ENCODE results near the gene NABP1. TPM values are rescaled to one million over a fixed set of nuclear protein-coding genes. Genes with fewer than 3 reads are reported as not detected.

NABP1 gene
- total RNA-seq, 1 experiment from 2014 or later: 5.8 TPM

DNA sequence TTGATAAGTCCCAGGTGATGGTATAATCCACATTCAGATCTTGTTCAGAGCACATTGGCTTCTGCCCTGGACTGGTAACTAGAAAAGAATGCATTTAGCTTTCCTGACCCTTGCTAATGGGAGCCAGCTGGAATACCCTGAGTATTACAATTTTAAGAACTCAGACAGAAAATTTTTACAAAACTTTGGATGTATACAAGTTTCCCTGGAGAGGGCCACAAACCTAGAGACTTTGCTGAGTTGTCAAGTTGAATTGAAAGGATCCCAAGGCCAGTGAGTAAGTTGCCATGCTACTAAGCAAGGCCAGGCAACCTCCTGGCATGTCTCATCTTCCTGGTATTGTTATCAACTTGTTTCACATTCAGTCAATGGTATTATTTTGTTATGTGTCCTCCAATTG lies 20.0 kb upstream of the NABP1 start (continued):
- TF ChIP-seq, protein P1, sequence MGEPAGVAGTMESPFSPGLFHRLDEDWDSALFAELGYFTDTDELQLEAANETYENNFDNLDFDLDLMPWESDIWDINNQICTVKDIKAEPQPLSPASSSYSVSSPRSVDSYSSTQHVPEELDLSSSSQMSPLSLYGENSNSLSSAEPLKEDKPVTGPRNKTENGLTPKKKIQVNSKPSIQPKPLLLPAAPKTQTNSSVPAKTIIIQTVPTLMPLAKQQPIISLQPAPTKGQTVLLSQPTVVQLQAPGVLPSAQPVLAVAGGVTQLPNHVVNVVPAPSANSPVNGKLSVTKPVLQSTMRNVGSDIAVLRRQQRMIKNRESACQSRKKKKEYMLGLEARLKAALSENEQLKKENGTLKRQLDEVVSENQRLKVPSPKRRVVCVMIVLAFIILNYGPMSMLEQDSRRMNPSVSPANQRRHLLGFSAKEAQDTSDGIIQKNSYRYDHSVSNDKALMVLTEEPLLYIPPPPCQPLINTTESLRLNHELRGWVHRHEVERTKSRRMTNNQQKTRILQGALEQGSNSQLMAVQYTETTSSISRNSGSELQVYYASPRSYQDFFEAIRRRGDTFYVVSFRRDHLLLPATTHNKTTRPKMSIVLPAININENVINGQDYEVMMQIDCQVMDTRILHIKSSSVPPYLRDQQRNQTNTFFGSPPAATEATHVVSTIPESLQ (CRISPR knock-in tag; IDR thresholded peaks at IDR 0.05): no peak
- TF ChIP-seq NR3C1 (CRISPR knock-in tag; conservative IDR thresholded peaks at IDR 0.05; ENCODE audit: low read depth): no peak
- TF ChIP-seq GRHL2 (CRISPR knock-in tag; IDR thresholded peaks at IDR 0.05; ENCODE audit: insufficient replicate concordance, severe bottlenecking): no peak
- TF ChIP-seq ZNF138 (CRISPR knock-in tag; conservative IDR thresholded peaks at IDR 0.05): no peak
- TF ChIP-seq, protein P2, sequence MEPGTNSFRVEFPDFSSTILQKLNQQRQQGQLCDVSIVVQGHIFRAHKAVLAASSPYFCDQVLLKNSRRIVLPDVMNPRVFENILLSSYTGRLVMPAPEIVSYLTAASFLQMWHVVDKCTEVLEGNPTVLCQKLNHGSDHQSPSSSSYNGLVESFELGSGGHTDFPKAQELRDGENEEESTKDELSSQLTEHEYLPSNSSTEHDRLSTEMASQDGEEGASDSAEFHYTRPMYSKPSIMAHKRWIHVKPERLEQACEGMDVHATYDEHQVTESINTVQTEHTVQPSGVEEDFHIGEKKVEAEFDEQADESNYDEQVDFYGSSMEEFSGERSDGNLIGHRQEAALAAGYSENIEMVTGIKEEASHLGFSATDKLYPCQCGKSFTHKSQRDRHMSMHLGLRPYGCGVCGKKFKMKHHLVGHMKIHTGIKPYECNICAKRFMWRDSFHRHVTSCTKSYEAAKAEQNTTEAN (CRISPR knock-in tag; IDR thresholded peaks at IDR 0.05): no peak
- TF ChIP-seq ZNF263 (CRISPR knock-in tag; IDR thresholded peaks at IDR 0.05; ENCODE audit: low read depth): no peak
- TF ChIP-seq HMGA2 (CRISPR knock-in tag; IDR thresholded peaks at IDR 0.05): no peak
- TF ChIP-seq, protein P3, sequence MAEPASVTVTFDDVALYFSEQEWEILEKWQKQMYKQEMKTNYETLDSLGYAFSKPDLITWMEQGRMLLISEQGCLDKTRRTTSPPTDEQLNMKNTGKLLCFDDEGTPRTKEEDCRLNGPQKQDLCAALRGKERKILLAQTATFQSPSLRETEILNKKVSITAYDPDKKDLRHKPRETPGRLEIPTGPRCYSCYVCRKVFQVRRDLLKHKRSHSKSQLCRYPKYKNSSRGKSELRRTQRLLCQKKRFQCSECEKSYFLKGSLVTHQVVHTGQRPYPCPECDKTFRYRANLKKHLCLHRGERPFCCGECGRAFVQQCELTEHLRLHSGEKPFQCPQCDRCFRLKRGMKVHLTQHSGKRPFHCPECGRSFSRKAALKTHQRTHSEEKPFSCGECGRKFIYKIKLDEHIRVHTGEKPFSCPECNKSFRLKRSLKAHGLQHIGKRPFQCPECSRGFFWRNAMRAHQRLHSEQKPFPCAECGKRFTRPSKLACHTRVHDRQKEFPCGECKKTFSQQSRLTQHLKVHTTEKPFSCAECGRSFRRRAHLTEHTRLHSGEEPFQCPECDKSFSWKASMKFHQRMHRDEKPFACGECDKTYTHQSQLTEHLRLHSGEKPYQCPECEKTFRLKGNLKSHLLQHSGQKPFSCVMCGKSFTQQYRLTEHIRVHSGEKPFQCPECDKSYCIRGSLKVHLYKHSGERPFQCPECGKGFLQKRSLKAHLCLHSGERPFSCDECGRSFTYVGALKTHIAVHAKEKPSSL (CRISPR knock-in tag; conservative IDR thresholded peaks at IDR 0.05): no peak
- no peak for TF ChIP-seq ETV6 (CRISPR knock-in tag; IDR thresholded peaks at IDR 0.05)
- TF ChIP-seq, protein P4, sequence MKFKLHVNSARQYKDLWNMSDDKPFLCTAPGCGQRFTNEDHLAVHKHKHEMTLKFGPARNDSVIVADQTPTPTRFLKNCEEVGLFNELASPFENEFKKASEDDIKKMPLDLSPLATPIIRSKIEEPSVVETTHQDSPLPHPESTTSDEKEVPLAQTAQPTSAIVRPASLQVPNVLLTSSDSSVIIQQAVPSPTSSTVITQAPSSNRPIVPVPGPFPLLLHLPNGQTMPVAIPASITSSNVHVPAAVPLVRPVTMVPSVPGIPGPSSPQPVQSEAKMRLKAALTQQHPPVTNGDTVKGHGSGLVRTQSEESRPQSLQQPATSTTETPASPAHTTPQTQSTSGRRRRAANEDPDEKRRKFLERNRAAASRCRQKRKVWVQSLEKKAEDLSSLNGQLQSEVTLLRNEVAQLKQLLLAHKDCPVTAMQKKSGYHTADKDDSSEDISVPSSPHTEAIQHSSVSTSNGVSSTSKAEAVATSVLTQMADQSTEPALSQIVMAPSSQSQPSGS (CRISPR knock-in tag; IDR thresholded peaks at IDR 0.05; ENCODE audit: borderline replicate concordance, low read depth): no peak
- TF ChIP-seq, protein P5, sequence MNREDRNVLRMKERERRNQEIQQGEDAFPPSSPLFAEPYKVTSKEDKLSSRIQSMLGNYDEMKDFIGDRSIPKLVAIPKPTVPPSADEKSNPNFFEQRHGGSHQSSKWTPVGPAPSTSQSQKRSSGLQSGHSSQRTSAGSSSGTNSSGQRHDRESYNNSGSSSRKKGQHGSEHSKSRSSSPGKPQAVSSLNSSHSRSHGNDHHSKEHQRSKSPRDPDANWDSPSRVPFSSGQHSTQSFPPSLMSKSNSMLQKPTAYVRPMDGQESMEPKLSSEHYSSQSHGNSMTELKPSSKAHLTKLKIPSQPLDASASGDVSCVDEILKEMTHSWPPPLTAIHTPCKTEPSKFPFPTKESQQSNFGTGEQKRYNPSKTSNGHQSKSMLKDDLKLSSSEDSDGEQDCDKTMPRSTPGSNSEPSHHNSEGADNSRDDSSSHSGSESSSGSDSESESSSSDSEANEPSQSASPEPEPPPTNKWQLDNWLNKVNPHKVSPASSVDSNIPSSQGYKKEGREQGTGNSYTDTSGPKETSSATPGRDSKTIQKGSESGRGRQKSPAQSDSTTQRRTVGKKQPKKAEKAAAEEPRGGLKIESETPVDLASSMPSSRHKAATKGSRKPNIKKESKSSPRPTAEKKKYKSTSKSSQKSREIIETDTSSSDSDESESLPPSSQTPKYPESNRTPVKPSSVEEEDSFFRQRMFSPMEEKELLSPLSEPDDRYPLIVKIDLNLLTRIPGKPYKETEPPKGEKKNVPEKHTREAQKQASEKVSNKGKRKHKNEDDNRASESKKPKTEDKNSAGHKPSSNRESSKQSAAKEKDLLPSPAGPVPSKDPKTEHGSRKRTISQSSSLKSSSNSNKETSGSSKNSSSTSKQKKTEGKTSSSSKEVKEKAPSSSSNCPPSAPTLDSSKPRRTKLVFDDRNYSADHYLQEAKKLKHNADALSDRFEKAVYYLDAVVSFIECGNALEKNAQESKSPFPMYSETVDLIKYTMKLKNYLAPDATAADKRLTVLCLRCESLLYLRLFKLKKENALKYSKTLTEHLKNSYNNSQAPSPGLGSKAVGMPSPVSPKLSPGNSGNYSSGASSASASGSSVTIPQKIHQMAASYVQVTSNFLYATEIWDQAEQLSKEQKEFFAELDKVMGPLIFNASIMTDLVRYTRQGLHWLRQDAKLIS (CRISPR knock-in tag; IDR thresholded peaks at IDR 0.05; ENCODE audit: borderline replicate concordance): no peak
- no peak for TF ChIP-seq EMX1 (CRISPR knock-in tag; IDR thresholded peaks at IDR 0.05)
- TF ChIP-seq, protein P6, sequence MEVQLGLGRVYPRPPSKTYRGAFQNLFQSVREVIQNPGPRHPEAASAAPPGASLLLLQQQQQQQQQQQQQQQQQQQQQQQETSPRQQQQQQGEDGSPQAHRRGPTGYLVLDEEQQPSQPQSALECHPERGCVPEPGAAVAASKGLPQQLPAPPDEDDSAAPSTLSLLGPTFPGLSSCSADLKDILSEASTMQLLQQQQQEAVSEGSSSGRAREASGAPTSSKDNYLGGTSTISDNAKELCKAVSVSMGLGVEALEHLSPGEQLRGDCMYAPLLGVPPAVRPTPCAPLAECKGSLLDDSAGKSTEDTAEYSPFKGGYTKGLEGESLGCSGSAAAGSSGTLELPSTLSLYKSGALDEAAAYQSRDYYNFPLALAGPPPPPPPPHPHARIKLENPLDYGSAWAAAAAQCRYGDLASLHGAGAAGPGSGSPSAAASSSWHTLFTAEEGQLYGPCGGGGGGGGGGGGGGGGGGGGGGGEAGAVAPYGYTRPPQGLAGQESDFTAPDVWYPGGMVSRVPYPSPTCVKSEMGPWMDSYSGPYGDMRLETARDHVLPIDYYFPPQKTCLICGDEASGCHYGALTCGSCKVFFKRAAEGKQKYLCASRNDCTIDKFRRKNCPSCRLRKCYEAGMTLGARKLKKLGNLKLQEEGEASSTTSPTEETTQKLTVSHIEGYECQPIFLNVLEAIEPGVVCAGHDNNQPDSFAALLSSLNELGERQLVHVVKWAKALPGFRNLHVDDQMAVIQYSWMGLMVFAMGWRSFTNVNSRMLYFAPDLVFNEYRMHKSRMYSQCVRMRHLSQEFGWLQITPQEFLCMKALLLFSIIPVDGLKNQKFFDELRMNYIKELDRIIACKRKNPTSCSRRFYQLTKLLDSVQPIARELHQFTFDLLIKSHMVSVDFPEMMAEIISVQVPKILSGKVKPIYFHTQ (CRISPR knock-in tag; IDR thresholded peaks at IDR 0.05): no peak
- no peak for TF ChIP-seq TP53 (CRISPR knock-in tag; IDR thresholded peaks at IDR 0.05)

Measured in WTC11 (cell line).